Spleen (tissue), 11 donors: ENCODE data around the gene CIAPIN1. TPM values are rescaled to one million over a fixed set of nuclear protein-coding genes. Genes with fewer than 3 reads are reported as not detected.

Experiments
- DNase-seq: peaks from one replicate; pipeline ENCODE4 v3.0.0-alpha.2; 2020
- H3K27ac ChIP-seq, 8 donors: fragments of 200-600 bp; sonication (generic) in 7 of 8; 1 replicate in 4 of 8; 2 replicates in 4 of 8; pipeline versions ENCODE4 v1.5.0 to v1.8.0; 2016 to 2021; ENCODE audit warnings: inconsistent platforms in 4 of 8, mild to moderate bottlenecking in 4 of 8, moderate library complexity in 1 of 8
- H3K27me3 ChIP-seq, 7 donors: fragments of 200-600 bp; sonication (generic) in 6 of 7; replicated peaks in 1 of 7; 1 replicate in 4 of 7; 2 replicates in 3 of 7; pipeline versions ENCODE4 v1.5.0 to v1.8.0; 2016 to 2021; ENCODE audit warnings: inconsistent platforms in 3 of 7, mild to moderate bottlenecking in 1 of 7
- H3K36me3 ChIP-seq, 6 donors: fragments of 200-600 bp; sonication (generic) in 5 of 6; 1 replicate in 4 of 6; 2 replicates in 2 of 6; pipeline versions ENCODE4 v1.5.0 to v1.8.0; 2016 to 2021; ENCODE audit warnings: inconsistent platforms in 2 of 6
- H3K4me1 ChIP-seq, 6 donors: fragments of 200-600 bp; sonication (generic) in 5 of 6; 1 replicate in 3 of 6; 2 replicates in 3 of 6; pipeline versions ENCODE4 v1.5.0 to v1.8.0; 2016 to 2021; ENCODE audit warnings: inconsistent platforms in 3 of 6
- H3K4me3 ChIP-seq, 8 donors: fragments of 200-600 bp; sonication (generic) in 7 of 8; 1 replicate in 4 of 8; 2 replicates in 4 of 8; pipeline versions ENCODE4 v1.5.0 to v1.8.0; 2016 to 2021; ENCODE audit warnings: inconsistent platforms in 4 of 8, mild to moderate bottlenecking in 4 of 8, moderate library complexity in 2 of 8
- H3K9me3 ChIP-seq, 8 donors: fragments of 200-600 bp; sonication (generic) in 7 of 8; 1 replicate in 4 of 8; 2 replicates in 4 of 8; pipeline versions ENCODE4 v1.5.0 to v1.8.0; 2016 to 2021; ENCODE audit warnings: inconsistent platforms in 4 of 8
- CTCF ChIP-seq, 11 experiments: fragments of 200-600 bp in 7 of 11; fragments of 450-650 bp in 4 of 11; sonication (generic) in 4 of 11; IDR thresholded peaks in 8 of 11; conservative IDR thresholded peaks in 3 of 11; 1 replicate in 7 of 11; 2 replicates in 4 of 11; pipeline versions ENCODE4 v1.4.0 to v1.8.0; 2016 to 2021; ENCODE audit warnings: antibody characterized with exemption in 11 of 11, inconsistent platforms in 4 of 11, mild to moderate bottlenecking in 1 of 11
- POLR2A ChIP-seq, 3 donors: fragments of 450-650 bp; IDR thresholded peaks; one replicate each; pipeline ENCODE4 v1.5.1; 2017; ENCODE audit warnings: antibody characterized with exemption in 3 of 3, mild to moderate bottlenecking in 1 of 3
- POLR2AphosphoS5 ChIP-seq, 3 donors: sonication (generic); formaldehyde crosslinking; IDR thresholded peaks; one replicate each; pipeline ENCODE4 v1.5.1; 2017; ENCODE audit warnings: antibody characterized with exemption in 3 of 3
- WGBS, 5 donors: extraction: QIAGEN DNeasy Blood & Tissue Kit in 3 of 5; methylation state at CpG; one replicate each; pipeline versions ENCODE4 v1.1.5 to v1.1.7; 2013 to 2018; 5-methylcytosine and 5-hydroxymethylcytosine counted together
- intact Hi-C: fragments of 100-400 bp; cut with DNase I; formaldehyde crosslinking; loops from one replicate; pipeline ENCODE4 v1.15.0; 2023; ENCODE audit warnings: low total_unique reads
- polyA plus RNA-seq, 3 donors: library from polyadenylated mRNA; stranded (reverse); fragments of 200-250 nt; gene quantifications; one replicate each; pipeline ENCODE4 v1.2.1, GENCODE V29; 2013
- total RNA-seq, 7 donors: library from RNA; depleted of rRNA in 3 of 7; stranded (reverse); fragments of >200 nt in 3 of 7; fragmentation: NEBNext Ultra II Directional in 4 of 7; extraction: Animal tissue kit (Norgen Biotek cat#: 25700) in 4 of 7; gene quantifications; one replicate each; pipeline versions ENCODE4 v1.1.0 to v1.2.1, GENCODE V29; 2016 to 2021
- donor health status: healthy with polysubstance abuse.
- donor health status: DM: no; HTN: no; CAD: no; lungs with moderate emphysema.
- donor health status: DM: no; HTN: no; CAD: no.
- donor health status: Bipolar disorder and iron deficiency.
- donor health status: healthy.
- donor health status: DM: no; HTN: no; CAD: no.
- donor health status: DM: yes; HTN: yes; CAD: no.

Gene CIAPIN1
- total and polyA plus RNA-seq, 10 donors, result 19.6 to 39.8 (median 28.7) TPM

DNA sequence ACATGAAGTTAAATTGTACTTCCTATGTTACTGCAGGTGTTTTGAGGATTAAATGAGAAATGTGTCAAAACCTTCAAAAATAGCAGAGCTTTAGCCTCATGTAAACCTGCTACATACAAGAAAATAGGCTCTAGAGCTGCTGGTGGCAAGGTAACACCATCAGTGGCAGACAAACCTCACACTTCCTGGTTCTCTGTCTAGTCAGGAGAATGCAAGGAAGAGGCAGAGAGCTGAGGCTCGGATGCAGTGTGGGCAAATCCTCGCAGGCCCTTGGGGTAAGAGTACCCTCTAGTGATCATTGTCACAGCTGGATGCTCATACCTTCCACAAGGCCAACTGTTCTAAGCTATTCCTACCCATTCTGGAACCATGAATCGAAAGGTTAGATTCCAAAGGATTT is 14.2 kb downstream of the CIAPIN1 start:
- TF ChIP-seq POLR2AphosphoS5 (IDR thresholded peaks at IDR 0.05) (no peak), CTCF (IDR thresholded peaks at IDR 0.05 in 8 of 11, conservative IDR thresholded peaks at IDR 0.05 in 3 of 11) (no peak), POLR2A (IDR thresholded peaks at IDR 0.05) (no peak)
- intact Hi-C loops, result no loop called here
- DNase-seq, result no peak
- Histone ChIP-seq H3K4me1 (no peaks in the 10 kb centered on the region), H3K36me3 (peaks cover 3 to 100% (median 86%) of the 10 kb centered on the region in 6 donors), H3K27ac (peak overlapping the region in 1 of 8 donors; percentile 28), H3K9me3 (no peaks in the 10 kb centered on the region), H3K27me3 (no peaks in the 10 kb centered on the region), H3K4me3 (no peak overlapping the region)
- WGBS, 5 donors, result 79 to 93% (median 88%) methylated on average over 3 of the region's 3 CpGs

GRCh38 chr16:57432505-57432904 is 14.7 kb downstream of the CIAPIN1 start:
- Histone ChIP-seq H3K4me1 (no peaks in the 10 kb centered on the region), H3K4me3 (no peak overlapping the region), H3K27ac (peak overlapping the region in 1 of 8 donors; percentile 28), H3K27me3 (no peaks in the 10 kb centered on the region), H3K36me3 (peaks cover 3 to 100% (median 88%) of the 10 kb centered on the region in 6 donors), H3K9me3 (no peaks in the 10 kb centered on the region)
- WGBS, 5 donors, result 83 to 100% (median 95%) methylated on average over 2 of the region's 2 CpGs
- TF ChIP-seq POLR2A (IDR thresholded peaks at IDR 0.05) (no peak), CTCF (IDR thresholded peaks at IDR 0.05 in 8 of 11, conservative IDR thresholded peaks at IDR 0.05 in 3 of 11) (no peak), POLR2AphosphoS5 (IDR thresholded peaks at IDR 0.05) (no peak)
- intact Hi-C loops, result no loop called here
- DNase-seq, result no peak

DNA sequence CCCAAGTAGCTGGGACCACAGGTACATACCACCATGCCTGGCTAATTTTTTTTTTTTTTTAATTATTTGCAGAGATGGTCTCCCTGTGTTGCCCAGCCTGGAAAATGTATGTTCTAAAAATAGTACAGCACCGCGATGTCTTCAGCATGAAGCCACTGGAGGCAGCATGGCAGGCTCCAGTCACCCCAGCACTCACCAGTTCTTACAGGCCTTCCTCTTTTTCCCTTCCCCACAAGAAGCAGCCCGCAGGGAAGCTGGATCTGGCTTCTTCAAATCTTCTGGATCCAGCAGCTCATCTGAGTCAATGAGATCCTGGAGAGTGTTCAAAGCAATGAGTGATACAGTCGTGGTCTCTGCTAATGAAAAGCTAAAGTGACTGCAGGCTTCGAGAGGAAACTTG is 16.2 kb downstream of the CIAPIN1 start:
- intact Hi-C loops, result no loop called here
- Histone ChIP-seq H3K27me3 (no peaks in the 10 kb centered on the region), H3K9me3 (no peaks in the 10 kb centered on the region), H3K27ac (no peak overlapping the region), H3K36me3 (peaks cover 3 to 100% (median 90%) of the 10 kb centered on the region in 6 donors), H3K4me3 (no peak overlapping the region), H3K4me1 (no peaks in the 10 kb centered on the region)
- 89 to 96% (median 93%) methylated on average over 5 of the region's 5 CpGs for WGBS, 5 donors
- TF ChIP-seq POLR2A (IDR thresholded peaks at IDR 0.05), result no peak
- no peak for TF ChIP-seq POLR2AphosphoS5 (IDR thresholded peaks at IDR 0.05)
- no peak for TF ChIP-seq CTCF (IDR thresholded peaks at IDR 0.05 in 8 of 11, conservative IDR thresholded peaks at IDR 0.05 in 3 of 11)
- DNase-seq, result no peak

GRCh38 chr16:57427824-57428223 is 19.4 kb downstream of the CIAPIN1 start:
- DNase-seq, result no peak
- Histone ChIP-seq H3K4me1 (no peaks in the 10 kb centered on the region), H3K27me3 (no peaks in the 10 kb centered on the region), H3K36me3 (peaks cover 0 to 72% (median 61%) of the 10 kb centered on the region in 6 donors), H3K9me3 (no peaks in the 10 kb centered on the region), H3K27ac (no peak overlapping the region), H3K4me3 (no peak overlapping the region)
- TF ChIP-seq POLR2A (IDR thresholded peaks at IDR 0.05) (no peak), POLR2AphosphoS5 (IDR thresholded peaks at IDR 0.05) (no peak), CTCF (IDR thresholded peaks at IDR 0.05 in 8 of 11, conservative IDR thresholded peaks at IDR 0.05 in 3 of 11) (no peak)
- intact Hi-C loops, result no loop called here
